Activated naive CD4-positive, alpha-beta T cell treated with anti-CD3 and anti-CD28 coated beads, Interleukin-2, amount 50 U/mL, for 72 hours (primary cell): ENCODE data around the gene BTNL8. TPM values are rescaled to one million over a fixed set of nuclear protein-coding genes. Genes with fewer than 3 reads are reported as not detected.

ENCODE experiments used
- ATAC-seq, 2 donors: fragments of 150-1000 bp; cut with Tn5 transposase; 2 replicates each; pipeline ENCODE4 v1.10.0; 2021; ENCODE audit warnings: mild to moderate bottlenecking in 2 of 2, moderate library complexity in 2 of 2
- DNase-seq, 2 donors: peaks; one replicate each; pipeline ENCODE4 v3.0.0; 2021 to 2022; ENCODE audit warnings: low spot score in 2 of 2
- H3K27ac Mint-ChIP-seq, 2 donors: one replicate each; pipeline ENCODE4 v1.8.0; 2022; ENCODE audit warnings: mild to moderate bottlenecking in 2 of 2, mixed read lengths in 2 of 2
- H3K36me3 Mint-ChIP-seq, 2 donors: one replicate each; pipeline ENCODE4 v1.8.0; 2022; ENCODE audit warnings: mixed read lengths in 2 of 2
- H3K9me3 Mint-ChIP-seq, 2 donors: one replicate each; pipeline ENCODE4 v1.8.0; 2022; ENCODE audit warnings: mixed read lengths in 2 of 2
- total RNA-seq, 2 donors: library from RNA; stranded (reverse); gene quantifications; one replicate each; pipeline ENCODE4 v1.2.3, GENCODE V29; 2022

The BTNL8 gene
- total RNA-seq, result not detected

- Mint-ChIP-seq H3K36me3 (no peaks in the 10 kb centered on the region), H3K9me3 (peaks cover 0 to 2% of the 10 kb centered on the region in 2 donors), H3K27ac (no peak within 1 kb of the TSS)
- no peak for DNase-seq
- ATAC-seq, result no peak
Measured at GRCh38 chr5:180898621-180899246, at the start of gene BTNL8. Gene BTNL8, plus strand, starts transcription at chr5:180899159. Its CDS starts 152 bp downstream, at chr5:180899311.

DNA sequence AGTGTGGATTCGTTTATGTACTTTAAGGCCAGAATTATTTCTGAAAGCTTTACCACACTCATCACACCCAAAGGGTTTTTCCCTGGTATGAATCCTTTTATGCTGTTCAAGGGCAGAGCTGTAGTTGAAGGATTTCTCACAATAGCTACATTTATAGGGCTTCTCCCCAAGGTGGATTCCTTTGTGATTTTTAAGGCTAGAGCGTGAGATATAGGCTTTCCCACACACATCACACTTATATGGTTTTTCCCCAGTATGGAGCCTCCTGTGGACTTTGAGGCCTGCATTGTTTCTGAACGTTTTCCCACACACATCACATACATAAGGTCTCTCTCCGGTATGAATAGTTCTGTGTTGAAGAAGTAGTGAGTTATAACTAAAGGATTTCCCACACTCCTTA is 49.1 kb upstream of the BTNL8 start:
- H3K9me3 Mint-ChIP-seq, result peaks cover 25 to 29% of the 10 kb centered on the region in 2 donors
- H3K27ac Mint-ChIP-seq, result no peak overlapping the region
- peaks cover 70 to 94% of the 10 kb centered on the region in 2 donors for H3K36me3 Mint-ChIP-seq
- ATAC-seq (peak in 1 of 2 donors; percentile 53), DNase-seq (no peak)

- H3K36me3 Mint-ChIP-seq, result peaks cover 75 to 98% of the 10 kb centered on the region in 2 donors
- DNase-seq, result no peak
- ATAC-seq, result no peak
- no peak overlapping the region for H3K27ac Mint-ChIP-seq
- peaks cover 25 to 29% of the 10 kb centered on the region in 2 donors for H3K9me3 Mint-ChIP-seq
Measured at GRCh38 chr5:180850434-180851078, 48.4 kb upstream of the BTNL8 start.

DNA sequence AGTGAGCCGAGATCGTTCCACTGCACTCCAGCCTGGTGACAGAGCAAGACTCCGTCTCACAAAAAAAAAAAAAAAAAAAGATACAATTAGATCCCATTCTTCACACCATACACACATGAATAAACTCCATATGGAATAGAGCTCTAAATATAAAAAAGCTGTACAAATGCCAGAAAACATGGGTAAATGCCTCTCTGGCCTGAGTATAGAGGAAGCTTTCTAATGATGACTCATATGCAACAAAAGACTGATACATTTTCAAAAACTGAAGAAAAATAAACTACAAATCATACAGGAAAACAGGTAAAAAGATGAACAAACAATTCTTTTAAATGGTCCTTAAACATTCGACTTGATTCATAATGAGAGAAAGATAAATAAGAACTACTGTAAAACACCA is 46.5 kb upstream of the BTNL8 start:
- H3K27ac Mint-ChIP-seq, result no peak overlapping the region
- H3K36me3 Mint-ChIP-seq, result peaks cover 72 to 85% of the 10 kb centered on the region in 2 donors
- H3K9me3 Mint-ChIP-seq, result peaks cover 25 to 29% of the 10 kb centered on the region in 2 donors
- DNase-seq (no peak), ATAC-seq (no peak)

- Mint-ChIP-seq H3K27ac (no peak overlapping the region), H3K9me3 (peaks cover 20 to 23% of the 10 kb centered on the region in 2 donors), H3K36me3 (peaks cover 65 to 79% of the 10 kb centered on the region in 2 donors)
- DNase-seq (no peak), ATAC-seq (no peak)
Measured at GRCh38 chr5:180853121-180853847, 45.7 kb upstream of the BTNL8 start.

DNA sequence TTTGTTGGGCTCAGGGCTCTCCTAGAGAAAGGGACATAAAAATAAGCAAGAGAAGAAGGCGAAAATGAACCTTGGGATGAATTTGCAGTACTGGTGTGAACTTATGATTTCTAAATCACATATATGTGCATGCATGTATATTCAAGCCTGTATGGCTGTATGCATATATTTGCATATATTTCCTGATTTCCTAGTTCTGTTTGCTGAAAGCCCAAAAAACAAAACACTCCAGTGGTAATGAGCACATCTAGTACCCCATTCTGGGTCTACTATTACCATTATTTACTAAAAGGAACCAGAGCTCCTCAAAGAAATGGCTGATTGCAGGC is 45.1 kb upstream of the BTNL8 start:
- peaks cover 14 to 22% of the 10 kb centered on the region in 2 donors for H3K9me3 Mint-ChIP-seq
- ATAC-seq, result no peak
- H3K27ac Mint-ChIP-seq, result no peak overlapping the region

GRCh38 chr5:180858586-180858985 is 40.4 kb upstream of the BTNL8 start:
- H3K9me3 Mint-ChIP-seq, result no peaks in the 10 kb centered on the region
- peaks cover 13 to 44% of the 10 kb centered on the region in 2 donors for H3K36me3 Mint-ChIP-seq

More for the DNA sequence above, 45.1 kb upstream of the BTNL8 start:
- H3K36me3 Mint-ChIP-seq, result peaks cover 59 to 79% of the 10 kb centered on the region in 2 donors
- DNase-seq, result no peak

GRCh38 chr5:180860273-180860886 is 38.6 kb upstream of the BTNL8 start:
- peak overlapping the region; percentile 88 to 96 for H3K27ac Mint-ChIP-seq
- no peaks in the 10 kb centered on the region for H3K9me3 Mint-ChIP-seq
- DNase-seq (peak; percentile 58 to 59), ATAC-seq (peak; percentile 72 to 77)
- H3K36me3 Mint-ChIP-seq, result peaks cover 8 to 29% of the 10 kb centered on the region in 2 donors

More at GRCh38 chr5:180858586-180858985, 40.4 kb upstream of the BTNL8 start:
- ATAC-seq (no peak), DNase-seq (no peak)
- no peak overlapping the region for H3K27ac Mint-ChIP-seq

- Mint-ChIP-seq H3K9me3 (no peaks in the 10 kb centered on the region), H3K36me3 (peaks cover under 1 to 21% of the 10 kb centered on the region in 2 donors), H3K27ac (peak within 1 kb of the TSS; percentile 88 to 96)
- peak; percentile 87 to 90 for ATAC-seq
- DNase-seq, result peak; percentile 82 to 94
Measured at GRCh38 chr5:180860887-180861822, 37.8 kb upstream of the BTNL8 start, which contains the start of gene ZFP62. Gene ZFP62, minus strand, starts transcription at chr5:180861276. Its CDS starts 57 bp downstream, at chr5:180861219.

DNA sequence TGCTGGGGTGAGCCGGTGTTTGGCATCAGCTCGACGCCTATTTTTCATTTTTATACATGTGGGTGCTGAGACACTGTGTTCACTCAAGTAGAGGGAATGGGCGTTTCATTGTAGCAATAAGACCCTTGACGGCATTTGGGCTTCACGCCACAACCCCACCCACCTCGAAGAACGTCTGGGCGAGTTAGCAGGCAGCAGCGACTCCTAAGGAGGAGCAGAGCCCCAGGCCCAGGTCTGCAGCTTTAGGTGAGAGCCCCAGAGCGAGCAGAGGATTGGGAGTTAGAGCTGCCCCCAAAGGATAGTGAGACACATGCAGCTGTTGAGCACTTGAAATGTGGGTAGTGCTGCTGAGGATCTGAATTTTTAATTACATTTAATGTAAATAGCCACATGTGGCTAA is 36.3 kb upstream of the BTNL8 start:
- ATAC-seq, result no peak
- Mint-ChIP-seq H3K9me3 (no peaks in the 10 kb centered on the region), H3K36me3 (peaks cover 0 to 20% of the 10 kb centered on the region in 2 donors), H3K27ac (no peak overlapping the region)
- no peak for DNase-seq

- ATAC-seq (no peak), DNase-seq (no peak)
- Mint-ChIP-seq H3K36me3 (no peaks in the 10 kb centered on the region), H3K9me3 (no peaks in the 10 kb centered on the region), H3K27ac (no peak overlapping the region)
Measured at GRCh38 chr5:180865981-180866695, 32.8 kb upstream of the BTNL8 start.

DNA sequence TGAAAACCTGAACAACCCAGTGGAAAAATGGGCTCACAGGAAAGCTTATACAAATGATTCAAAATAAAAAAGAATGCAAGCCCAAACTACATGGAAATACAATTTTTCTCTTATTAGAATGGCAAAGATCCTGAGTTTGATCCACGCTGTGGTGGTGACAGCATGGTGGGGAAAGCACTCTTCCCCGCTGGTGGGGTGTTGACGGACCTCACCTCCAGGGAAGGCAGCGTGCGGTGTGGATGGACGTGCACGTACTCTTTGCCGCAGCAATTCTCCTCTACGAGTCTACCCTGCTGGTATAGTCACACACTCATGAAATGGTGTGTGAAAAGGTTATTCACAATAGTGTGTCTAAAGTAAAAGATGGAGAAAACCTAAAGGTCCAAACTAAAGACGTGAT is 32.0 kb upstream of the BTNL8 start:
- Mint-ChIP-seq H3K27ac (no peak overlapping the region), H3K9me3 (no peaks in the 10 kb centered on the region), H3K36me3 (no peaks in the 10 kb centered on the region)
- no peak for DNase-seq
- ATAC-seq, result no peak

DNA sequence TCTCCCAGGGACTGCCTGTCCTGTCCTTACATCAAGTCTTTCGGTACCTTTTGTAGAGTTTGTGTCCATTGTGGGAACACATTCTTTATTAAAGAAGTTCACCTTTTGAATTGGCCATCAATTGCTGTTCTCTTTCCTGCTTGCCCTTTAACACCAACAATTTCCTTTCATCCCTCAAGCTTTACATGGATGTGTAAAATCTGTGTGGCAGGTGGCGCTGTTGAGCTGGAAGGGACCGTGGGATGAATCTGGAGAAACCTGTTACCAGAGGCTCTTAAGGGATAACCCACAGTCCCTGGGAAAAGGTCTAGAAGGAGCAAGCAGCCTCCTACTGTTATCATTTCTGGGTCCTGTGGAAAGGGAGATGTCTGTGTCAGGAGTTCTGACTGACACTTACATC is 30.0 kb upstream of the BTNL8 start:
- DNase-seq (peak; percentile 59 to 80), ATAC-seq (peak; percentile 76 to 84)
- Mint-ChIP-seq H3K27ac (no peak overlapping the region), H3K9me3 (no peaks in the 10 kb centered on the region), H3K36me3 (no peaks in the 10 kb centered on the region)

- DNase-seq, result no peak
- ATAC-seq, result no peak
- no peaks in the 10 kb centered on the region for H3K9me3 Mint-ChIP-seq
- H3K36me3 Mint-ChIP-seq, result no peaks in the 10 kb centered on the region
- no peak overlapping the region for H3K27ac Mint-ChIP-seq
Measured at GRCh38 chr5:180869587-180869986, 29.4 kb upstream of the BTNL8 start.

GRCh38 chr5:180870276-180871068 is 28.5 kb upstream of the BTNL8 start:
- Mint-ChIP-seq H3K36me3 (no peaks in the 10 kb centered on the region), H3K27ac (no peak overlapping the region), H3K9me3 (no peaks in the 10 kb centered on the region)
- ATAC-seq (no peak), DNase-seq (no peak)
